Panc1 (cell line): ENCODE data around the gene TRAF4. TPM values are rescaled to one million over a fixed set of nuclear protein-coding genes. Genes with fewer than 3 reads are reported as not detected.
A peak's percentile ranks its signal among the peaks of the same experiment; 100 is the strongest.

ENCODE experiments used
- ATAC-seq: fragments of 200-7000 bp; cut with Tn5 transposase; 2 replicates; pipeline ENCODE4 v1.9.1; 2020; ENCODE audit warnings: mild to moderate bottlenecking, moderate library complexity
- BruUV-seq: library from RNA; stranded (reverse); fragments of 400-500 nt; replicated peaks from 2 replicates; lab custom pipeline; 2021; lab: Mats Ljungman, UMichigan
- CTCF ChIA-PET: fragments of 300-600 bp; sonication (Branson Sonifier 250); formaldehyde crosslinking; loops from one replicate; lab custom pipeline; 2022; ENCODE audit warnings: antibody characterized with exemption; lab: Charles Lee
- POLR2A ChIA-PET: fragments of 300-600 bp; sonication (Branson Sonifier 250); formaldehyde crosslinking; loops from one replicate; lab custom pipeline; 2022; ENCODE audit warnings: antibody characterized with exemption; lab: Charles Lee
- DNase-seq: peaks from one replicate; pipeline ENCODE4 v3.0.0-alpha.2; 2010; ENCODE audit warnings: low read depth, low spot score
- H3K27ac ChIP-seq: 2 replicates; pipeline ENCODE4 v1.5.1; 2011; ENCODE audit warnings: mild to moderate bottlenecking, low read length, inconsistent platforms
- H3K27me3 ChIP-seq: fragments of 200-500 bp; sonication (Bioruptor generic); 2 replicates; pipeline ENCODE4 v1.6.0; 2014; ENCODE audit warnings: low read length, inconsistent platforms; ENCODE audit not compliant: control insufficient read depth, insufficient read depth
- H3K36me3 ChIP-seq: fragments of 200-500 bp; sonication (Bioruptor generic); 2 replicates; pipeline ENCODE4 v1.5.1; 2014; ENCODE audit warnings: inconsistent platforms, mild to moderate bottlenecking, low read length, moderate library complexity; ENCODE audit not compliant: control insufficient read depth, insufficient read depth
- H3K4me1 ChIP-seq: 2 replicates; pipeline ENCODE4 v1.5.1; 2011; ENCODE audit warnings: inconsistent platforms, mild to moderate bottlenecking, low read length, moderate library complexity; ENCODE audit not compliant: control insufficient read depth, insufficient read depth
- H3K4me3 ChIP-seq, 2 experiments: 2 replicates each; pipeline ENCODE4 v1.5.1; 2011 to 2012; ENCODE audit warnings: low read depth in 2 of 2, low read length in 2 of 2, mild to moderate bottlenecking in 2 of 2, inconsistent platforms in 1 of 2, moderate library complexity in 1 of 2
- H3K9me3 ChIP-seq: fragments of 200-500 bp; sonication (Bioruptor generic); 2 replicates; pipeline ENCODE4 v1.5.1; 2014; ENCODE audit warnings: low read depth, mild to moderate bottlenecking, inconsistent platforms, low read length, moderate library complexity; ENCODE audit not compliant: control insufficient read depth, insufficient read depth
- POLR2AphosphoS5 ChIP-seq: IDR thresholded peaks from 2 replicates; pipeline ENCODE4 v1.6.1; 2012; ENCODE audit warnings: mild to moderate bottlenecking, low read depth, low read length, moderate library complexity
- SIN3A ChIP-seq: IDR thresholded peaks from 2 replicates; pipeline ENCODE4 v1.6.1; 2012; ENCODE audit warnings: low read depth, mild to moderate bottlenecking, low read length, moderate library complexity, borderline replicate concordance; ENCODE audit not compliant: insufficient read depth
- TCF7L2 ChIP-seq: IDR thresholded peaks from 2 replicates; pipeline ENCODE4 v1.6.1; 2011; ENCODE audit warnings: mild to moderate bottlenecking, low read depth, low read length, inconsistent platforms
- in situ Hi-C: cut with HindIII; loops from 2 replicates; pipeline ENCODE4 v1.10.0; 2016; ENCODE audit warnings: low sequenced_read_pairs, low pct_unique_long_range_greater_than_20kb
- intact Hi-C: fragments of 100-400 bp; cut with micrococcal nuclease; formaldehyde crosslinking; loops from one replicate; pipeline ENCODE4 v1.10.0; 2022; ENCODE audit not compliant: unreplicated experiment
- total RNA-seq: library from RNA; stranded (reverse); gene quantifications from one replicate; pipeline ENCODE4 v1.2.1, GENCODE V29; 2021; ENCODE audit not compliant: unreplicated experiment
- TF ChIP-seq, protein P1 (sequence below): fragments of 450-650 bp; IDR thresholded peaks from 2 replicates; pipeline ENCODE4 v1.5.1; 2017; ENCODE audit warnings: mild to moderate bottlenecking
- TF ChIP-seq, protein P2 (sequence below), 2 experiments: IDR thresholded peaks; 2 replicates each; pipeline ENCODE4 v1.6.1; 2011 to 2012; ENCODE audit warnings: low read depth in 2 of 2, control low read depth in 1 of 2, low read length in 1 of 2, mild to moderate bottlenecking in 1 of 2, moderate library complexity in 1 of 2; ENCODE audit not compliant: insufficient read depth in 1 of 2

TRAF4 gene
- total RNA-seq, 1 experiment from 2014 or later, result 108 TPM

DNA sequence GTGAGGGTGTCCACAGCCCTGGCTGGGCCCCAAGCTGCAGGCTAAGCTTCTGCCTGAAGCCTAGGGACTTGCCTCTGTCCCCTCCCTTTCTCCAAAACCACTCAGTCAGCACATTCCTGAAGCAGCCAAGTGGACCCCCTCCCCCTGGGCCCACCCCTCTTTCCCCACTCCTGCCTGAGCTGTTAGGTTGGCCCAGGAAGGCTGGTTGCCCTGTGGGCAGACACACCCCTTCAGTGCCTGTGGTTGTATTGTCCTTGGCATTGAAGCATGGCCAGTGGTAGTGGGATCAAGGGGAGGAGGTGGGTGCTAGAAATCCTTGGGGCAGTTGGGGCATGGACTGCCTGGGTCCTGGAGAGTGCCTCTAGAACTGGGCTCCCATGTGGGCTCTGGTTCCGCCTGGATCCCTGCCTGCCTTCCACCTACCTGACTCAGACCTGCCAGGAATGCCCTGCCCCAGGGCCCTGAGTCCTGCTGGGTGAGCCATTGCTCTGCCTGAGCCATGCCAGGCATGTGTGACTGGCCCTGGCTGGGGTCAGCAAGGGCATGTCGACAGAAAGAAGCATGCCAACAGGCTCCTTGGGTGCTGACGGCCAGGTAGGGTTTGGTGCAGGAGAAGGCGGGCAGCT is 2.1 kb downstream of the TRAF4 start:
- intact Hi-C loops, result no loop called here
- peak overlapping the region; percentile 89 to 99 for H3K4me3 ChIP-seq
- TF ChIP-seq POLR2AphosphoS5 (no peak), SIN3A (0 out of 2 replicates have a peak, but pooled peaks have one; percentile 34)
- ATAC-seq, result peak; percentile 12; the same call in 1 of the 2 replicates
- H3K9me3 ChIP-seq, result no peaks in the 10 kb centered on the region
- peak overlapping the region; percentile 99 for H3K27ac ChIP-seq
- H3K36me3 ChIP-seq, result no peaks in the 10 kb centered on the region; the same call in none of the 2 replicates
- BruUV-seq, result no TSS peak
- ChIA-PET CTCF (interaction anchor here (8.4 kb wide), 1 partner anchor 18 kb away, joined by 123 read pairs; the partner anchor contains the start of genes NEK8 and TLCD1), POLR2A (interaction anchor here (0.6 to 1.8 kb wide), 4 partner anchors 17 to 155 kb away, joined by 3 to 14 read pairs (median 7); partner anchors contain the start of genes ERAL1 and NEK8)
- in situ Hi-C loops, result no loop called here
- no peak for DNase-seq
- H3K27me3 ChIP-seq, result no peaks in the 10 kb centered on the region
- H3K4me1 ChIP-seq, result peaks cover 60% of the 10 kb centered on the region

DNA sequence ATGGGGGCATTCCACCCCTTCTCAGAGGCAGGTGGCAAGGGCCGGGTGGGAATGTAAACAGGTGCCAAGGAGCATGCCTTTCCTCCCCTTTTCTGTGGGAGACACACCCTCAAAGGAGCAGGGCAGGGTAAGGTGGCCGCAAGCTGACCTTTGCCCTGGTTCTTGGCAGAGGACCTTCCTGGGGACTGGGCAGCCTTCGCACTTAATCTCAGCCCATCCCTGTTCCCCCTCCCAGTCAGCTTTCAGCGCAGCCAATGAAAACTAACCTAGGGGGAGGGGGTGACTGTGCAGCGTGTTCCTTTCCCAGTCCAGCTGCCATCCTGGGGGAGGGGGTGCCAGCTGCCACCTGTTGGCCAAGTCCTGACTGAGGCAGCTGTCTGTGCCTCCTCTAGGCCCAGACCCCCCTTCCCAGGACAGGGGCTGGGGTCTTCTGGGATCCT is 2.8 kb downstream of the TRAF4 start:
- TF ChIP-seq, protein P1, sequence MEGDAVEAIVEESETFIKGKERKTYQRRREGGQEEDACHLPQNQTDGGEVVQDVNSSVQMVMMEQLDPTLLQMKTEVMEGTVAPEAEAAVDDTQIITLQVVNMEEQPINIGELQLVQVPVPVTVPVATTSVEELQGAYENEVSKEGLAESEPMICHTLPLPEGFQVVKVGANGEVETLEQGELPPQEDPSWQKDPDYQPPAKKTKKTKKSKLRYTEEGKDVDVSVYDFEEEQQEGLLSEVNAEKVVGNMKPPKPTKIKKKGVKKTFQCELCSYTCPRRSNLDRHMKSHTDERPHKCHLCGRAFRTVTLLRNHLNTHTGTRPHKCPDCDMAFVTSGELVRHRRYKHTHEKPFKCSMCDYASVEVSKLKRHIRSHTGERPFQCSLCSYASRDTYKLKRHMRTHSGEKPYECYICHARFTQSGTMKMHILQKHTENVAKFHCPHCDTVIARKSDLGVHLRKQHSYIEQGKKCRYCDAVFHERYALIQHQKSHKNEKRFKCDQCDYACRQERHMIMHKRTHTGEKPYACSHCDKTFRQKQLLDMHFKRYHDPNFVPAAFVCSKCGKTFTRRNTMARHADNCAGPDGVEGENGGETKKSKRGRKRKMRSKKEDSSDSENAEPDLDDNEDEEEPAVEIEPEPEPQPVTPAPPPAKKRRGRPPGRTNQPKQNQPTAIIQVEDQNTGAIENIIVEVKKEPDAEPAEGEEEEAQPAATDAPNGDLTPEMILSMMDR, result no peak
- TF ChIP-seq POLR2AphosphoS5 (no peak), TCF7L2 (no peak), SIN3A (no peak)
- TF ChIP-seq, protein P2, sequence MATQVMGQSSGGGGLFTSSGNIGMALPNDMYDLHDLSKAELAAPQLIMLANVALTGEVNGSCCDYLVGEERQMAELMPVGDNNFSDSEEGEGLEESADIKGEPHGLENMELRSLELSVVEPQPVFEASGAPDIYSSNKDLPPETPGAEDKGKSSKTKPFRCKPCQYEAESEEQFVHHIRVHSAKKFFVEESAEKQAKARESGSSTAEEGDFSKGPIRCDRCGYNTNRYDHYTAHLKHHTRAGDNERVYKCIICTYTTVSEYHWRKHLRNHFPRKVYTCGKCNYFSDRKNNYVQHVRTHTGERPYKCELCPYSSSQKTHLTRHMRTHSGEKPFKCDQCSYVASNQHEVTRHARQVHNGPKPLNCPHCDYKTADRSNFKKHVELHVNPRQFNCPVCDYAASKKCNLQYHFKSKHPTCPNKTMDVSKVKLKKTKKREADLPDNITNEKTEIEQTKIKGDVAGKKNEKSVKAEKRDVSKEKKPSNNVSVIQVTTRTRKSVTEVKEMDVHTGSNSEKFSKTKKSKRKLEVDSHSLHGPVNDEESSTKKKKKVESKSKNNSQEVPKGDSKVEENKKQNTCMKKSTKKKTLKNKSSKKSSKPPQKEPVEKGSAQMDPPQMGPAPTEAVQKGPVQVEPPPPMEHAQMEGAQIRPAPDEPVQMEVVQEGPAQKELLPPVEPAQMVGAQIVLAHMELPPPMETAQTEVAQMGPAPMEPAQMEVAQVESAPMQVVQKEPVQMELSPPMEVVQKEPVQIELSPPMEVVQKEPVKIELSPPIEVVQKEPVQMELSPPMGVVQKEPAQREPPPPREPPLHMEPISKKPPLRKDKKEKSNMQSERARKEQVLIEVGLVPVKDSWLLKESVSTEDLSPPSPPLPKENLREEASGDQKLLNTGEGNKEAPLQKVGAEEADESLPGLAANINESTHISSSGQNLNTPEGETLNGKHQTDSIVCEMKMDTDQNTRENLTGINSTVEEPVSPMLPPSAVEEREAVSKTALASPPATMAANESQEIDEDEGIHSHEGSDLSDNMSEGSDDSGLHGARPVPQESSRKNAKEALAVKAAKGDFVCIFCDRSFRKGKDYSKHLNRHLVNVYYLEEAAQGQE (IDR thresholded peaks at IDR 0.05; ENCODE audit: insufficient read depth in 1 of 2, low read depth in 2 of 2, low read length in 1 of 2), result no peak
- no peaks in the 10 kb centered on the region; the same call in none of the 2 replicates for H3K36me3 ChIP-seq
- intact Hi-C loops (no loop called here), in situ Hi-C loops (no loop called here)
- no peak for ATAC-seq
- peak overlapping the region; percentile 89 to 99 for H3K4me3 ChIP-seq
- H3K27me3 ChIP-seq, result no peaks in the 10 kb centered on the region
- peaks cover 60% of the 10 kb centered on the region for H3K4me1 ChIP-seq
- BruUV-seq, result no TSS peak
- CTCF ChIA-PET, result interaction anchor here (0.6 to 8.4 kb wide), 2 partner anchors 19 to 97 kb away, joined by 3 to 123 read pairs; partner anchors contain the start of genes NEK8 and TLCD1
- peak overlapping the region; percentile 99 for H3K27ac ChIP-seq
- no peak for DNase-seq
- H3K9me3 ChIP-seq, result no peaks in the 10 kb centered on the region
- POLR2A ChIA-PET, result interaction anchor here (0.6 to 1.0 kb wide), 3 partner anchors 18 to 154 kb away, joined by 3 to 14 read pairs (median 3); partner anchors contain the start of gene NEK8
